AG10803 (cell line): ENCODE data around the gene PACS1.
A peak's percentile ranks its signal among the peaks of the same experiment; 100 is the strongest.

Experiments used
- DNase-seq: peaks from one replicate; pipeline ENCODE4 v3.0.0; 2010; ENCODE audit warnings: low read depth
- H3K4me3 ChIP-seq: 2 replicates; pipeline ENCODE4 v1.5.1; 2011; ENCODE audit warnings: mild to moderate bottlenecking, low read length, control low read depth
- TF ChIP-seq, protein P1 (sequence below): conservative IDR thresholded peaks from 2 replicates; pipeline ENCODE4 v1.5.1; 2011; ENCODE audit warnings: mild to moderate bottlenecking, low read length, control low read depth, inconsistent platforms

Gene PACS1

DNA sequence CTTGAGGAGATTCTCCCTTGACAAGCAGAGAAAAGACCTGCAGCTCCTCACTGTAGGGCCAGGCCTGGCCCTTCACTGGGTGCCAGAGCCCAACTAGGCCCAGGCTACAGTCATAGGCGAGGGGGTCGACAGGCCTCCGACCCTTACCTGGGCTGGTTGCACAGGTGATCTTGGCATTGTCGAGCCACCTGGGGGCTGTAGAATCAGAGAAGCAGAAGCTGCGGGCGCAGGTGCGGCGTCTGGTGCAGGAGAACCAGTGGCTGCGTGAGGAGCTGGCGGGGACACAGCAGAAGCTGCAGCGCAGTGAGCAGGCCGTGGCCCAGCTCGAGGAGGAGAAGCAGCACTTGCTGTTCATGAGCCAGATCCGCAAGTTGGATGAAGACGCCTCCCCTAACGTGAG lies 191.5 kb downstream of the PACS1 start:
- DNase-seq, result no peak
- no peak overlapping the region for H3K4me3 ChIP-seq
- TF ChIP-seq, protein P1, sequence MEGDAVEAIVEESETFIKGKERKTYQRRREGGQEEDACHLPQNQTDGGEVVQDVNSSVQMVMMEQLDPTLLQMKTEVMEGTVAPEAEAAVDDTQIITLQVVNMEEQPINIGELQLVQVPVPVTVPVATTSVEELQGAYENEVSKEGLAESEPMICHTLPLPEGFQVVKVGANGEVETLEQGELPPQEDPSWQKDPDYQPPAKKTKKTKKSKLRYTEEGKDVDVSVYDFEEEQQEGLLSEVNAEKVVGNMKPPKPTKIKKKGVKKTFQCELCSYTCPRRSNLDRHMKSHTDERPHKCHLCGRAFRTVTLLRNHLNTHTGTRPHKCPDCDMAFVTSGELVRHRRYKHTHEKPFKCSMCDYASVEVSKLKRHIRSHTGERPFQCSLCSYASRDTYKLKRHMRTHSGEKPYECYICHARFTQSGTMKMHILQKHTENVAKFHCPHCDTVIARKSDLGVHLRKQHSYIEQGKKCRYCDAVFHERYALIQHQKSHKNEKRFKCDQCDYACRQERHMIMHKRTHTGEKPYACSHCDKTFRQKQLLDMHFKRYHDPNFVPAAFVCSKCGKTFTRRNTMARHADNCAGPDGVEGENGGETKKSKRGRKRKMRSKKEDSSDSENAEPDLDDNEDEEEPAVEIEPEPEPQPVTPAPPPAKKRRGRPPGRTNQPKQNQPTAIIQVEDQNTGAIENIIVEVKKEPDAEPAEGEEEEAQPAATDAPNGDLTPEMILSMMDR, result no peak

DNA sequence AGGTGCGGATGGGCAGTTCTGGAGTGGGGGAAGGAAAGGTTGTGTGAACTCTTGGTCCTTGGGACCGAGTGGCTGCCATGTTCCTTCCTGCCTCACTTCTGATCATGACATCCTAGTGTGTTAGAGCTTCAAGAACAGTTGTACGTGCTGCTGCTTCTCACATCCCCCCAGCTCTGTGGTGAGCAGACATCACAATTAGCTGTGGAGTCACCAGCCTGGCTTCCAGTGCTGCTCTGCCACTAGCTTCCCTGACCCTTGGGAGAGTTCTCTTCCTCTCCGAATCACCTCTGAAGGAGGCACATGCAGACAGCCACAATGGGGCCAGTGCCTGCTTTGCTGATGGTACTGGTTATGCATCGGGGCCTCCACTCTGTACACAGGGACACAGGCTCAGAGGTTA lies 192.1 kb downstream of the PACS1 start:
- TF ChIP-seq, protein P1, result no peak
- H3K4me3 ChIP-seq, result no peak overlapping the region
- no peak for DNase-seq

DNA sequence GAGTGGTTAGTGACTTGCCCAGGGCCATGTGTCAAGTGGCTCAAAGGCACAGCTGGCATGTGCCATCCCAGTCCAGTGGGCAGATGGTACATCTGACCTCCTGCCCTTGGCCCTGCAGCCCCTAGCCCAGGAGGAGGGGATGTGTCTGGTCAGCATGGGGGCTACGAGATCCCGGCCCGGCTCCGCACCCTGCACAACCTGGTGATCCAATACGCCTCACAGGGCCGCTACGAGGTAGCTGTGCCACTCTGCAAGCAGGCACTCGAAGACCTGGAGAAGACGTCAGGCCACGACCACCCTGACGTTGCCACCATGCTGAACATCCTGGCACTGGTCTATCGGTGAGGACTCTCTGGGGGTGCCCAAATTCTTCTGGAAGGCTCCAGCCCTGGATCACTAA lies 192.6 kb downstream of the PACS1 start:
- DNase-seq, result no peak
- TF ChIP-seq, protein P1, result no peak
- H3K4me3 ChIP-seq, result no peak overlapping the region

DNA sequence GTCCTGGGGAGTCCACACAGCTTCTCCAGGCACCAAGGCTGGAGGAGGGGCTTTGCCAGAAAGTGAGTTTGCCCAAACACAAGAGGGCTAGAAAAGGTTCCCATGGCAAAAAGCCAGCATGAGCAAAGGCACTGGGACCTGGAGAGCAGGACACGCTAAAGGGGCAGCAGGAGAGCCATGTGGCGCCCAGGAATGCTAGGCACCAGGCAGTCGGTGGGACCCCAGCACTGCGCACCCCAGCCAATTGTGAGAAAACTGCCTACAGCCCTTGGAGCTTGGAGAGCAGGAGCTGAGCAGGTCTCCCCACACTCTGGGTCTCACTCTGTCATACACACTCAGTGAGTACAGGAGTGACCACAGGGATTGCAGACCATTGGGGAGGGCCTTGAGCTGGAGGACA lies 193.2 kb downstream of the PACS1 start:
- TF ChIP-seq, protein P1, result no peak
- DNase-seq, result no peak
- H3K4me3 ChIP-seq, result no peak overlapping the region

DNA sequence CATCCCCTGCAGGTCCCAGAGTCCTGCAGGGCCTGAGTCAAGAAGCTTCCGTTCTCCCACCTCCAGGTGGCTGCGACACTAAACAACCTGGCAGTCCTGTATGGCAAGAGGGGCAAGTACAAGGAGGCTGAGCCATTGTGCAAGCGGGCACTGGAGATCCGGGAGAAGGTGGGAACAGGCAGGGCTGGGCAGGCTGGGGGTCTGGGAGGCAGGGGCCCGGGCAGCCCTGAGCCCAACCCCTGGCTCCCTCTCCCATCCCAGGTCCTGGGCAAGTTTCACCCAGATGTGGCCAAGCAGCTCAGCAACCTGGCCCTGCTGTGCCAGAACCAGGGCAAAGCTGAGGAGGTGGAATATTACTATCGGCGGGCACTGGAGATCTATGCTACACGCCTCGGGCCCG lies 193.7 kb downstream of the PACS1 start:
- no peak for DNase-seq
- TF ChIP-seq, protein P1, result no peak
- no peak overlapping the region for H3K4me3 ChIP-seq

DNA sequence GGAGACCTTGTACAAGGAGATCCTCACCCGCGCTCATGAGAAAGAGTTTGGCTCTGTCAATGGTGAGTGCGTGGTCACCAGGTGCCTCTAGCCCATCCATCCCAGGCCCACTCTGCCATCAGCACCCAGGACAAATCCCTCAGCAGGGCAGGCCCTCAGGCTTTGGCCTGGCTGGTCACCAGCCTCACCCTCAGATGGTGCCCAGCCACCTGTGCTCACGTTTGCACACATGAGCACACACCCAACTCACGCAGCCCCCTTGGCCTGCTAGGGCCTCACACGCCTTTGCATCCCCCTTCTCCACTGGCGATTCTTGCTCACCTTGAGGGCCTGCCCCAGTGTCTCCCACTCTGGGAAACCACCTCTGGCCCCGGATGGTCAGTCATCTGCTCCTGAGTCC lies 194.3 kb downstream of the PACS1 start:
- TF ChIP-seq, protein P1, result no peak
- no peak for DNase-seq
- no peak overlapping the region for H3K4me3 ChIP-seq

DNA sequence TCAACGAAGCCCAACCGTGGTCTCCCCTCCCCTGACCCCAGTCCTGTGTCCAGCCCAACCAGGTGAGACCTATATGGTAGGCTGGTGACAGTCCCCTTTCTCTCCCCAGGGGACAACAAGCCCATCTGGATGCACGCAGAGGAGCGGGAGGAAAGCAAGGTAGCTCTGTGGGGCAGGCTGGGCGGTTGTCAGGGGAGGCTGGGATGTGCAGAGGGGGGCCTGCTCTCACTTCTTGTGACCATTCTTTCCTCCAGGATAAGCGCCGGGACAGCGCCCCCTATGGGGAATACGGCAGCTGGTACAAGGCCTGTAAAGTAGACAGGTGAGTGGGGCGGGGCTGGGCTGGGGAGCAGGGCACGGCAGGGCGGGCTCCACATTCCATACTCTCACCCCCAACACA lies 194.8 kb downstream of the PACS1 start:
- no peak for DNase-seq
- TF ChIP-seq, protein P1, result peak; percentile 20
- H3K4me3 ChIP-seq, result no peak overlapping the region
